ENCODE data around the gene ARID1B. TPM values are rescaled to one million over a fixed set of nuclear protein-coding genes. Genes with fewer than 3 reads are reported as not detected.

The ARID1B gene
- total RNA-seq, 2 donors from 2014 or later: 74.0 to 110 TPM

DNA sequence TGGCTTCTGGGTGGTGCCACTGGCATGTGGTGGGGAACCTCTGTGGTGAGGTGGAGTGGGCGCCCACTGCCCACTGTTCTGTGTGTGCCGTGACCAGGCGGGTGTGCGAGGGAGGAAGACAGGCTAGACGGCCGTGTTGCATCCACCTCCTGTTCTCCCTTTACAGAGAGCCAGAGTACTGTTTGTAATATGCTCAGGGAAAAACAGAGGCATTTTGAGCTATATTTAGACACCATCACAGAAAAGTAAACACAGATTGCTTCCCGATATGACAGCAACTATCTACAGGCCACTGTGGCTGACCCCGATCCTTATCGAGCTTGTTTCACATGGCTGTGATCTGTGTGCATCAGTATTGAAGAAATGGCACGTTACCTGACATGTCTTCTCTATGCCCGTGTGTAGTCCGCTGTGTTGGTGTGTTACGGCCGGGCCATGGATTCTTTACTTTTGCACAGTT is 45.6 kb downstream of the ARID1B start:
- Mint-ChIP-seq H3K9me3 (no peaks in the 10 kb centered on the region), H3K27ac (peak overlapping the region; percentile 67), H3K27me3 (ENCODE audit: insufficient read depth) (no peaks in the 10 kb centered on the region), H3K4me3 (no peak overlapping the region), H3K36me3 (ENCODE audit: low read depth) (no peaks in the 10 kb centered on the region), H3K4me1 (peaks cover 54% of the 10 kb centered on the region)
- Histone ChIP-seq H3K9ac (ENCODE audit: extremely low read depth, low read length, poor library complexity, severe bottlenecking) (no peak overlapping the region), H3K36me3 (ENCODE audit: control insufficient read depth, insufficient read depth, low read length) (peaks cover 11% of the 10 kb centered on the region), H3K9me3 (ENCODE audit: control insufficient read depth, low read length) (no peaks in the 10 kb centered on the region), H3K27ac (ENCODE audit: low read depth, low read length) (no peak overlapping the region), H3K4me1 (ENCODE audit: control insufficient read depth, insufficient read depth, low read length) (peaks cover 3% of the 10 kb centered on the region), H3K4me3 (ENCODE audit: low read length) (no peak overlapping the region), H3K27me3 (ENCODE audit: control insufficient read depth, insufficient read depth, low read length, poor library complexity, severe bottlenecking) (no peaks in the 10 kb centered on the region)
- 91 to 93% methylated on average over 14 of the region's 14 CpGs for WGBS, 2 experiments (ENCODE audit: insufficient coverage in 1 of 2, insufficient read length in 1 of 2)
- DNase-seq: no peak
- TF ChIP-seq, protein P1, sequence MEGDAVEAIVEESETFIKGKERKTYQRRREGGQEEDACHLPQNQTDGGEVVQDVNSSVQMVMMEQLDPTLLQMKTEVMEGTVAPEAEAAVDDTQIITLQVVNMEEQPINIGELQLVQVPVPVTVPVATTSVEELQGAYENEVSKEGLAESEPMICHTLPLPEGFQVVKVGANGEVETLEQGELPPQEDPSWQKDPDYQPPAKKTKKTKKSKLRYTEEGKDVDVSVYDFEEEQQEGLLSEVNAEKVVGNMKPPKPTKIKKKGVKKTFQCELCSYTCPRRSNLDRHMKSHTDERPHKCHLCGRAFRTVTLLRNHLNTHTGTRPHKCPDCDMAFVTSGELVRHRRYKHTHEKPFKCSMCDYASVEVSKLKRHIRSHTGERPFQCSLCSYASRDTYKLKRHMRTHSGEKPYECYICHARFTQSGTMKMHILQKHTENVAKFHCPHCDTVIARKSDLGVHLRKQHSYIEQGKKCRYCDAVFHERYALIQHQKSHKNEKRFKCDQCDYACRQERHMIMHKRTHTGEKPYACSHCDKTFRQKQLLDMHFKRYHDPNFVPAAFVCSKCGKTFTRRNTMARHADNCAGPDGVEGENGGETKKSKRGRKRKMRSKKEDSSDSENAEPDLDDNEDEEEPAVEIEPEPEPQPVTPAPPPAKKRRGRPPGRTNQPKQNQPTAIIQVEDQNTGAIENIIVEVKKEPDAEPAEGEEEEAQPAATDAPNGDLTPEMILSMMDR (conservative IDR thresholded peaks at IDR 0.05): no peak

DNA sequence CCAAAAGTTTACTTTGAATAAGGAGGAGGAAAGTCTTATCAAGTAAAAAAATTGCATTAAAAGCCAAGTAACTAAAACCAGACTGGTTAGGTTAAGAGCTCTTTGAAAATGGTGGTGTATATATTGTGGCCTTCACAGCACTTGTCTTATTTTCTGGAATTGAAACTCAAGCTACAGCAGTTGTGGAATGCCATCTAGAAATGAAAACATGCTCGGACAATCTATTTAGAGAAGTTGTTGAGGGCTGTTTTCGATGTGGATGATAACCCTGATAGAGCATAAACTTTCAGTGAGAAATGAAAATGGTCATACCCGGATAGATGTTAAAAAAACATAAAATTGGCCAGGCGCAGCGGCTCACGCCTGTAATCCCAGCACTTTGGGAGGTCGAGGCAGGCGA is 47.0 kb downstream of the ARID1B start:
- Histone ChIP-seq H3K27ac (ENCODE audit: low read depth, low read length) (no peak overlapping the region), H3K4me1 (ENCODE audit: control insufficient read depth, insufficient read depth, low read length) (no peaks in the 10 kb centered on the region), H3K36me3 (ENCODE audit: control insufficient read depth, insufficient read depth, low read length) (peaks cover 13% of the 10 kb centered on the region), H3K9ac (ENCODE audit: extremely low read depth, low read length, poor library complexity, severe bottlenecking) (no peak overlapping the region), H3K9me3 (ENCODE audit: control insufficient read depth, low read length) (no peaks in the 10 kb centered on the region), H3K4me3 (ENCODE audit: low read length) (no peak overlapping the region), H3K27me3 (ENCODE audit: control insufficient read depth, insufficient read depth, low read length, poor library complexity, severe bottlenecking) (no peaks in the 10 kb centered on the region)
- no peak overlapping the region for H3K27ac Mint-ChIP-seq
- no peak for DNase-seq
- H3K27me3 Mint-ChIP-seq (ENCODE audit: insufficient read depth): no peaks in the 10 kb centered on the region
- TF ChIP-seq, protein P1 (conservative IDR thresholded peaks at IDR 0.05): no peak
- H3K9me3 Mint-ChIP-seq: no peaks in the 10 kb centered on the region
- H3K36me3 Mint-ChIP-seq (ENCODE audit: low read depth): peaks cover 1% of the 10 kb centered on the region
- WGBS, 2 experiments (ENCODE audit: insufficient coverage in 1 of 2, insufficient read length in 1 of 2): 88 to 93% methylated on average over 8 of the region's 8 CpGs
- H3K4me3 Mint-ChIP-seq: no peak overlapping the region
- peaks cover 55% of the 10 kb centered on the region for H3K4me1 Mint-ChIP-seq

DNA sequence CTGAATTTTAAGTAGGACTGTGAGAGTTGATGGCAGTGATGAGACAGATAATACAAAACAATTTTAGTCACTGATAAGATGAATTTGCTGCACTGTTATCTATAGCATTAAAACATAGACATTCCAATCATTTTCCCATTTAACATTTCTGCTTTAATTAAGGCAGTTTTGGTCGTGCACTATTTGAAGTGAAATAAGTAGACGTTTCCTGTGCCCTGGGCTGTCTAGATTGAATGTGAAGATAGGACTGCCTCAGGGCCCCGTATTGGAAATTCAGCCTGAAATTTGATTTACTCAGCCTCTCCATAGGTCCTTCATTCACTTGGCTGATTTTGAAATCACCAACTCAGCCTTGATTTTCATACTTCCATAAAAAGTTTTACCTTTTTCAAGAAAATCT is 48.3 kb downstream of the ARID1B start:
- no peaks in the 10 kb centered on the region for H3K9me3 ChIP-seq (ENCODE audit: control insufficient read depth, low read length)
- Mint-ChIP-seq H3K4me3 (no peak overlapping the region), H3K27me3 (ENCODE audit: insufficient read depth) (no peaks in the 10 kb centered on the region), H3K4me1 (peaks cover 44% of the 10 kb centered on the region), H3K27ac (no peak overlapping the region), H3K9me3 (no peaks in the 10 kb centered on the region), H3K36me3 (ENCODE audit: low read depth) (peaks cover 12% of the 10 kb centered on the region)
- H3K36me3 ChIP-seq (ENCODE audit: control insufficient read depth, insufficient read depth, low read length): peaks cover 25% of the 10 kb centered on the region
- 93 to 100% methylated on average over 1 to 3 of the region's 3 CpGs for WGBS, 2 experiments (ENCODE audit: insufficient coverage in 1 of 2, insufficient read length in 1 of 2)
- DNase-seq: no peak
- no peaks in the 10 kb centered on the region for H3K4me1 ChIP-seq (ENCODE audit: control insufficient read depth, insufficient read depth, low read length)
- H3K27me3 ChIP-seq (ENCODE audit: control insufficient read depth, insufficient read depth, low read length, poor library complexity, severe bottlenecking): no peaks in the 10 kb centered on the region
- TF ChIP-seq, protein P1 (conservative IDR thresholded peaks at IDR 0.05): no peak
- H3K9ac ChIP-seq (ENCODE audit: extremely low read depth, low read length, poor library complexity, severe bottlenecking): no peak overlapping the region
- H3K27ac ChIP-seq (ENCODE audit: low read depth, low read length): no peak overlapping the region
- no peak overlapping the region for H3K4me3 ChIP-seq (ENCODE audit: low read length)

Measured in endodermal cell (in vitro differentiated cells).